GM21360 (cell line): ENCODE results near the gene KIF22.
"Not testable (repeated sequence)": the region's sequence is repeated elsewhere in the genome, so short reads cannot be mapped to it uniquely, and the experiment has no call there.

ENCODE experiments used
- ATAC-seq: cut with Tn5 transposase; IDR thresholded peaks from one replicate; pipeline ENCODE4 v1.9.1; 2021; ENCODE audit warnings: mild to moderate bottlenecking, moderate library complexity; ENCODE audit not compliant: unreplicated experiment

Gene KIF22

DNA sequence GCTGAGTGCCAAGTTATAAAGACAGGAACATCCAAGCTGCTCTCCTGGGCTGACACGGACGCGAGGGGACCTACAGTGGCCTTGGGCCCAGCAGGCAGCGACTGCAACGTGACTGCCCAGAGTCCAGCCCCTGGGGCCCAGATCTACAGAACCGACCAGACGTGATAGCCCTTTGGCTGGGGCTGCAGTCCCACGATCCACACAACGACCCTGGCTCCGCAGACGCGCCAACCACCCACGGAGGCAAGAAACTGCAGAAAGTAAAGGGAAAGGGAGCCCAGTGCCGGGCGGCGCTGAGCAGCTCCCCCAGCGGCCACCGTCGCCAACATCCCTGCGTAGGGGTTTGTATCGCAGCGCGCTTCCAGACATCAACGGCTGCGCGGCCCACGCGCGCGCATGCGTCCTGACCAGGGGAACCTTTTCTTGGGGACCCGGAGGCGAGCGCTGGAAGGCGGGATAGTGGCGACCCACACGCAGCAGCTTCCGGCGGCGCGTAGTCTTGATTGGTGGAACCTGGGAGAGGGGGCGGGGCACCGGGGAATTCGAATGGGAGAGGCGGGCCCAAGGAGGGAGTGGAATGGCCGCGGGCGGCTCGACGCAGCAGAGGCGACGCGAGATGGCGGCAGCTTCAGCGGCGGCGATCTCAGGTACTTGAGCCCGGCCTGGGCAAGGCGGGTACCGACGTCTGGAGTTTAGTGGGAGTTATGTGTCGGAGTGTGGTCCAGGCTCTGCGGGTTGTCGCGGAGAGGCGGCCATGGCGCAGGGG, at the start of gene KIF22:
Gene KIF22 (plus strand): TSS at position 569 of the 766 bp plus-strand sequence. CDS start 9 bp downstream, at position 578.
- peak; percentile 93 for ATAC-seq

DNA sequence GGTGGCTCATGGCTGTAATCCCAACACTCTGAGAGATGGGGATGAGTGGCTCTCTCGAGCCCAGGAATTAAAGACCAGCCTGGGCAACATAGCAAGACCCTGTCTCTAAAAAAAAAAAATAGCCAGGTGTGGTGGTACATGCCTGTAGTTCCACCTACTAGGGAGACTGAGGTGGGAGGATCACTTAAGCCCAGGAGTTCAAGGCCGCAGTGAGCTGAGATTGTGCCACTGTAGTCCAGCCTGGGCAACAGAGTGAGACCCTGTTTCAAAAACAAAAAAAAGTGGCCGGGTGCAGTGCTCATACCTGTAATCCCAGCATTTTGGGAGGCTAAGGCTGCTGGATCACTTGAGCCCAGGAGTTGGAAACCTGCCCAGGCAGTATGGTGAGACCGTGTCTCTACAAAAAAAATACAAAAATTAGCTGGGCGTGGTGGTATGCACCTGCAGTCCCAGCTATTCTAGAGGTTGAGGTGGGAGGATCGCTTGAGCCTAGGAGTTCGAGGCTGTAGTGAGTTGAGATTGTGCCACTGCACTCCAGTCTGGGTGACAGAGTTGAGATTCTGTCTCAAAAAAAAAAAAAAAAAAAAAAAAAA, 47.8 kb upstream of the KIF22 start:
- ATAC-seq: no peak

DNA sequence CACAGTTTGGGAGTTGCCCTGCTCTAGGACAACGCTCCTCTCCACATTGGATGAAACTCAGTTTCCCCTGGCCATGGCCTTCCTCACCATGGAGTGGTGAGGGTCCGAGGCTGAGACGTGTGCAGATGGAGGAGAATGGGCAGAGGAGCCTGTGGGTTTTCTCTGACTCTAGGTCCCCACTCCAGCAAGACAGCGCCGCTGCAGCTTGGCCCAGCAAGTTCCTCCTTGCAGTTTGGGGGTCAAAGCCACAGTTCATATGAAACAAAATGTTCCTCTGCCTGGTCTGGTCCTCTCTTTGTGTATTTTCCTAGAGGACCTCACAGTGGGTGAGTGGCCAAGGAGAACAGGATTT, 47.1 kb upstream of the KIF22 start:
- ATAC-seq: no peak

DNA sequence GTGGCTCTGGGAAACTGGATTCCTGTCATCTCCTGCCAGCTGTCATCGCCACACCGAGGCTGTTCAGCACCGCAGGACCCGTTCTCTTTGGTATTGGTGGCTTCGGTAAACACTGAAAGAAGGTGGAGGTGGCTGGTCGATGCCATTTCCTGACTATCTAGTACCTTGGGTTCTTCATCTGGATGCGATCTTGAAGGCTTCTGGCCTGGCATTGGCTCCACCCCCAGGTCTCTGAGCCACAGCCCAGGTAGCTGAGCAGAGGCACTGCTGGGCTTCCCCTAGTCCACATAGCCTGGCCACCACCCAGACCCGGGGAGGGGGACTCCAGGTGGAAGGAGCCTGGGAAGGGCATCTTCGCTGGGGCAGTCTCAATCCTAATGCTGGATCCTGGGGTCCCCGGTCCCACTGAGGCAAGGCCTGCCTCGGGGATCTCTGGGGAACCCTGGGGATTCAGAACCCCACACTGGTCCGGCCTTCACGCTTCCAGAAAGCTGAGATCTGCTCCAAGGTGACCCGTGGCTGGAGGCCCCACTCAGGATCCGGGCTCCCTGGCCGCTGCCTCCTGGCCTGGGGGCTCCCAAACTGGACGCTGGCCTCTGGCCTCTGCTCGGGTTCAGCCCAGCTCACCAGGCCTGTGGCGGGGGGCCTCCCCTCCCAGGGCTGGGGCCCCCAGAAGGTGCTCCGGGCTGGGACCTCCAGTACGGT, 46.6 kb upstream of the KIF22 start:
- ATAC-seq: no peak

DNA sequence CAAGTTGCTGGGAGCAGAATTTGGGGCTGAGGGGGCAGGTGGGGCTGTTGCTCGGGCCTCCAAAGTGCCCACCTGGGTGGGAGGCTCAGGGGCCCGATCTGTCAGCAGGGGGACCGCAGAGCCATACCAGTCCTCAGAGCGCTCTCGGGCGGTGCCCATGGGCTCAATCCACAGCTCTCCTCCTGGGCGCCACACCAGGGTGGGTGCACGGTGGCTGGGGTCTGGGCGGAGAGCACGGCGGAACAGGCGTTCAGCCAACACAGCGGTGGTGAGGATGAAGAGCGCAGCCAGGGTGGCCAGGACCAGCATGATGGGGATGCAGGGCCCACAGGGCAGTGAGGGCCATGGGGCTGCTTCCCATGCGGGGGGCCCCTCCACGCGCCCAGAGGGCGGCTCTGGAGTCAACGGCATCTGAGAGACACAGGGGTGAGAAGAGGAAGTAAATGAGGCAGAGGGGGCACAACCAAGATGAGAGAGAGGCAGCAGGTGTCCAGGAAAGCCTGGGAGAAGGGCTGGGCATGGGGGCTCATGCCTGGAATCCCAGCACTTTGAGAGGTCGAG, 45.9 kb upstream of the KIF22 start:
- no peak for ATAC-seq

DNA sequence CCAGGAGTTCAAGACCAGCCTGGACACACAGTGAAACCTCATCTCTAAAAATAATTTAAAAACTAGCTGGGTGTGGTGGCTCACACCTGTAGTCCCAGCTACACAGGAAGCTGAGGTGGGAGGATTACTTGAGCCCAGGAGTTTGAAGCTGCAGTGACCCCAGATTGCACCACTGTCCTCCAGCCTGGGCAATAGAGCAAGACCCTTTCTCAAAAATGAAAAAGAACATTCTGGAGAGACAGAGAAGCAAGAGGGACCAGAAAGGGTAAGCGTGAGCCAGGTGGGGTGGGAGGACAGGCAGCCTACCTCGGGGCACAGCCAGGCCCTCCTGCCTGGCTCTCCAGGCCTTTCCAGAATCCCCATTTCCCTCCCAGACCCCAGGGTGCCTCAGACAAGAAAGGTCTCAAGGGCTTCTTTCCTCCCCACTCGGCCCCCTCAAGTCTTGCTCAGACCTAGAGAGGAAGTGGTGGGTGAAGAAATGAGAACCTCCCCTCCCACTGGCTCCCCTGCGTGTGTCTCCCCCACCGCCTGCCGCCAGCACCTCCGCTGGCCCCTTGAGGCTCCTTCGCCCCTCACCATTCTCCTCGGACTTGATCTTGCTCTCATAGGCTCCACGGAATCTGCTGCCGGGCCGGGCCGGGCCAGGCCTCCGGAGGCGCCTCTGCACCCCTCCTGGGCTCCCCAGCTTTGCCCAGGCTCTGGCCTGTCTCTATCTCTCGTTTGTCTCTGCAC, 45.3 kb upstream of the KIF22 start:
- peak; percentile 41 for ATAC-seq

DNA sequence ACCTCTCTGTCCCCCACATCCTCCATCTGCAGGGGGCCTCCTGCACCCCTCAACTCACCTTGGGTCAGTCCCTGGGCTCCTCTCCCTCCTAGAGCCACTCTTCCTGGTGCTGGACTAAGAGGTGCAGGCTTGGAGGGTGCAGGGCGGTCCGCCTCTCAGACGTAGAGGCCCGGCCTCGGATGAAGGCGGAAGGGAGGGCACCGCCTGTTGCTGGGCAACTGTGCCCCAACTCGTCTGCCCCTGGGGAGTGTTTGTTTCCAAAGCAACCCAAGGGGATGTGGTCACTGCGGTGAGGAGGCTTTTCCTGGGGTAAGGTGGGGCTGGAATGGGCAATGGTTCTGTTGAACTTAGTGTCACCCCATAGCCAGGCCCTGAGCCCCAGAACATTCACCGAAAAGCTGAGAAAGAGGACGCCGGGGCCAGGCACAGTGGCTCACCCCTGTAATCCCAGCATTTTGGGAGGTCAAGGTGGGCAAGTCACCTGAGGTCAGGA, 44.7 kb upstream of the KIF22 start, which contains the start of gene C16orf54:
Gene C16orf54 (minus strand): TSS at position 138 of the 493 bp plus-strand sequence. CDS start 1,039 bp downstream, outside the sequence.
- peak; percentile 61 for ATAC-seq

DNA sequence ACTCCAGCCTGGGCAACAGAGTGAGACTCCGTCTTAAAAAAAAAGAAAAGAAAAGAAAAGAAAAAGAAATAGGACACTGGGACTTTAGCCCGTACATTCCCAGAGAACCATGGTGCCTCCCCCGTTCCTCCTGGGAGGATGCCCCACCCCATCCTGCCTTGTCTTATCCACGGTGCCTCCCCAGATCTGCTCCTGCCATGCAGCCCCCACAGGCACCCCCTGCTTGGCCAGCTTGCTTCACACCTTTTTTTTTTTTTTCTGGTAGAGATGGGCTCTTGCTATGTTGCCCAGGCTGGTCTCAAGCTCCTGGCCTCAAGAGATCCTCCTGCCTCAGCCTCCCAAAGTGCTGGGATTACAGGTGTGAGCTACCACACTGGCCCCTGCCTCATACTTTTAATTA, 44.0 kb upstream of the KIF22 start:
- not testable (repeated sequence) for ATAC-seq

DNA sequence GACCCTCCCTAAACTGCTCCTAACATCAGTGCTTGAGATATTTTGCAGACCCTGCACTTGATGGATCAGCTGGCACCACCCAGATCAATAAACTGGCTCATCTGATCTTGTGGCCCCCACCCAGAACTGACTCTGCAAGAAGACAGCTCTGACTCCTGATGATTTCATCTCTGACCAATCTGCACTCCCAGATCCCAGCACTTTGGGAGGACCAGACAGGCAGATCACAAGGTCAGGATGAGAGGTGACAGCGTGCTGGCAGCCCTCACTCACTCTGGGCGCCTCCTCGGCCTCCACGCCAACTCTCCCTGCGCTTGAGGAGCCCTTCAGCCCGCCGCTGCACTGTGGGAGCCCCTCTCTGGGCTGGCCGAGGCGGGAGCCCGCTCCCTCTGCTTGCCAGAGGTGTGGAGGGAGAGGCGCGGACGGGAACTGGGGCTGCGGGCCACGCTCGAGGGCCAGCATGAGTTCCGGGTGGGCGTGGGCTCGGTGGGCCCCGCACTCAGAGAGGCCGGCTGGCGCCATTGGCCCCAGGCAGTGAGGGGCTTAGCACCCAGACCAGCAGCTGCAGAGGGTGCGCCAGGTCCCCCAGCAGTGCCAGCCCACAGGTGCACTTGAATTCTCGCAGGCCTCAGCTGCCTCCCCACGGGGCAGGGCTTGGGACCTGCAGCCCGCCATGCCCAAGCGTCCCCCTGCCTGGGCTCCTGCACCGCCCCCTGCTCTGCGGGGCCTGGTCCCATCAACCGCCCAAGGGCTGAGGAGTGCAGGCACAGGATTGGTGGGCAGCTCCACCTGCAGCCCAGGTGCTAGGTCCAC, 42.4 kb upstream of the KIF22 start:
- ATAC-seq: no peak

DNA sequence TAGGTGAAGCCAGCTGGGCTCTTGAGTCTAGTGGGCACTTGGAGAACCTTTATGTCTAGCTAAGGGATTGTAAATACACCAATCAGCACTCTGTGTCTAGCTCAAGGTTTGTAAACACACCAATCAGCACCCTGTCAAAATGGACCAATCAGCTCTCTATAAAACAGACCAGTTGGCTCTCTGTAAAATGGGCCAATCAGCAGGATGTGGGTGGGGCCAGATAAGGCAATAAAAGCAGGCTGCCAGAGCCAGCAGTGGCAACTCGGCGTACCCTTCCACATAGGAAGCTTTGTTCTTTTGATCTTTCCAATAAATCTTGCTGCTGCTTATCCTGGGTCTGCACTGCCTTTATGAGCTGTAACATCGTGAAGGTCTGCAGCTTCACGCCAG, 41.8 kb upstream of the KIF22 start:
- not testable (repeated sequence) for ATAC-seq

DNA sequence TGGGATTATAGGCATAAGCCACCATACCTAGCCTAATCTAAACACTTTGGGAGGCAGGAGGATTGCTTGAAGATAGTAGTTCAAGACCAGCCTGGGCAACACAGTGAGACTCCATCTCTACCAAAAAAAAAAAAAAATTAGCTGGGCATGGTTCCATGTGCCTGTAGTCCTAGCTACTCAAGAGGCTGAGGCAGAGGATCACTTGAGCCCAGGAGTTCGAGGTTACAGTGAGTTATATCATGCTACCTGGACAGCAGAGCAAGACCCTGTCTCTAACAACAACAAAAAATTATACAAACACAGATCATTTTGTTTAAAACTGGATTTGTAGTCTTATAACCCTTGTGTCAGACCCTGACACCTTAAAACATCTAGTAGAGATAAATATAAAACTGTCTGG, 37.0 kb upstream of the KIF22 start:
- ATAC-seq: no peak

DNA sequence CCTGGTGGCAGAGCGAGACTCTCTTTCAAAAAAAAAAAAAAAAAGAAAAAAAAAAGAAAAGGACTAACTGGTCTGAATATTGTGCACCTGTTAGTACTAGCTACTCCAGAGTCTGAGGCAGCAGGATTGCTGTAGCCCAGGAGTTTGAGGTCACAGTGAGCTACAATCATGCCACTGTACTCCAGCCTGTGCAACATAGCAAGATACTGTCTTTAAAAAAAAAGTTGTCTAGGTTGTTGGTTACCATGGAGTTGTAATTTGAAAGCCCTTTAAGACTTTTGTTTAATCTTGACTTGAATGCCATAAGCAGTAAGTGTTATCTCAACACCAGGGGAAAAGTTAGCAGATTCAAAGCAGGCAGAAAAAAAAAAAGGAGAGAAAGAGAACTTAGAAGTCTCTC, 33.9 kb upstream of the KIF22 start:
- no peak for ATAC-seq

DNA sequence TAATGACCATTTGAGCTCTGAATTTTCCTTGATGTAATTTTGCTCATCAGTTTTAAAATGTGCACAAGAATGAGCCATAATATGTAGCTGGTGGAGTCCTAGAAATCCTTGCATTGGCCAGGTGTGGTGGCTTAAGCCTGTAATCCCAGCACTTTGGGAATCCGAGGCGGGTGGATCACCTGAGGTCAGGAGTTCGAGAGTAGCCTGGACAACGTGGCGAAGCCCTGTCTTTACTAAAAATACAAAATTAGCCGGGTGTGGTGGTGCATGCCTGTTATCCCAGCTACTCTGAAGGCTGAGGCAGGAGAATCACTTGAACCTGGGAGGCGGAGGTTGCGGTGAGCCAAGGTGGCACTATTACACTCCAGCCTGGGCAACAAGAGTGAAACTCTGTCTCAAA, 33.5 kb upstream of the KIF22 start:
- ATAC-seq: not testable (repeated sequence)

DNA sequence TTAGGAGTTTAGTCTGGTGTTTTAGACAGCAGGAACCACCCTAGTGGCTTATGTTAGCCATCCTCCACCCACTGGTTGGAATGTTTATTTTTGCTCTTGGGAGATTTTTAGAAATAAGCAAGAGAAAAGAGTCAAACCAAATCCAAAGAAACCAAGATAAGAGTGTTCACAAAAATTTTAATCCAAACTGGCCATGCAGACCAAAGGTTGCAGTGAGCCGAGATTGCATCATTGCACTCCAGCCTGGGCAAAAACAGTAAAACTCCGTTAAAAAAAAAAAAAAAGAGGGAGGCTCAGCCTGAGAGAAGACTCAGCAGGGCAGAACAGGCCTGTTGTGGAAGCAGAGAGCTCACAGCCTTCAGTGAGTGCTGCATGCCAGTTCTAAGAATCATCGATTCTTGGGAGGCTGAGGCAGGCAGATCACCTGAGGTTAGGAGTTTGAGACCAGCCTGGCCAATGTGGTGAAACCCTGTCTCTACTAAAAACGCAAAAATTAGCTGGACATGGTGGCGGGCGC, 32.5 kb upstream of the KIF22 start:
- ATAC-seq: no peak

DNA sequence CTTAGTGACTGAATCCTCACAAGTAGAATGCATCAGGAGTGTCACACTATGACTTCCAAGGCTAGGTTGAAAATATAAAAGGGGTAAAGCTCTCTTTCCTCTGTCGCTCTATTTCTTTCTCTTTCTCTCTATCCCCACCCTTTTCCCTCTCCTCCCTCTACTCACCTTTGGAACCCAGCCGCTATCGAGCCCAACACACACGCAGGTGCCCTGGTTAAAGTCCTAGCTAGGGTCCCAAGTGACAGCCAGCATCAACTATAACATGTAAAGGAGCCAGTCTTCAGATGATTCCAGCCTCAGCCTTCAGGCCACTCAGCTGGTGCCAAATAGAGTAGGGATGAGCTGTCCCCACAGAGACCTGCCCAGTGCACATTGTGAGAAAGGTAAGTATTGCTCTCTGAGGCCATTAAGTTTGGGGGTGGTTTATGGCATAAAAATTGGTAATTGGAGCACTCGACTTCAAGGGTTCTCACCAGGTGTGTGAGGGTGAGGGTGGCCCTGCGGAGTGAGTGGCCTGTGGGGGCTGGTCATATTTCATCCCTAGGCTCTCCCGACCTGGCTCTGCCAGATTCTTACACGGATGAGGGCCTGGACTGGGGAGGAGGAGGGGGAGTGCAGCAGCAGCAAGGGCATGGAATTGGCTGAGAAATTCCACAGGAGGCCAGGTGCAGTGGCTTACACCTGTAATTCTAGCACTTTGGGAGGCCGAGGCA, 29.8 kb upstream of the KIF22 start:
- ATAC-seq: no peak

DNA sequence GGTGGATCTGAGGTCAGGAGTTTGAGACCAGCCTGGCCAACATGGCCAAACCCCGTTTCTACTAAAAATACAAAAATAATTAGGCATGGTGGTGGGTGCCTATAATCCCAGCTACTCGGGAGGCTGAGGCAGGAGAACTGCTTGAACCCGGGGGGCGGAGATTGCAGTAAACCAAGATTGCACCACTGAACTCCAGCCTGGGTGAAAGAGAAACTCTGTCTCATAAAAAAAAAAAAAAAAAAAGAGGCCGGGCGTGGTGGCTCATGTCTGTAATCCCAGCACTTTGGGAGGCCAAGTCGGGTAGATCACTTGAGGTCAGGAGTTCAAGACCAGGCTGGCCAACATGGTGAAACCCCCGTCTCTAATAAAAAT, 29.3 kb upstream of the KIF22 start:
- ATAC-seq: not testable (repeated sequence)

DNA sequence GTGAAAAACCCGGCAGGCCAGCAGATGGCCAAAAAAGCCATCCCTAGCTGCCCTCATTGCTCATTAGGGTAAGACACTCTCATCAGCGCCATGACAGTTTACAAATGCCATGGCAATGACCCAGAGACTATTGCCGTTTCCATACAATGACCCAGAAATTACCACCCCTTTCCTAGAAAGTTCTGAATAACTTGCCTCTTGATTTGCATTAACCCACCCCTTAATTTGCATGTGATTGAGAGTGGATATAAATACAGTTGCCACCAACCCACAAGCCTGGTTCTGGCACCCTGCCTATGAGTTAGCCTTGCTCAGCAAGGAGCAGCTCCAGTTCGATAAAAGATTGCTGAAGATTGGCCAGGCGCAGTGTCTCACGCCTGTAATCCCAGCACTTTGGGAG, 28.7 kb upstream of the KIF22 start:
- no peak for ATAC-seq

DNA sequence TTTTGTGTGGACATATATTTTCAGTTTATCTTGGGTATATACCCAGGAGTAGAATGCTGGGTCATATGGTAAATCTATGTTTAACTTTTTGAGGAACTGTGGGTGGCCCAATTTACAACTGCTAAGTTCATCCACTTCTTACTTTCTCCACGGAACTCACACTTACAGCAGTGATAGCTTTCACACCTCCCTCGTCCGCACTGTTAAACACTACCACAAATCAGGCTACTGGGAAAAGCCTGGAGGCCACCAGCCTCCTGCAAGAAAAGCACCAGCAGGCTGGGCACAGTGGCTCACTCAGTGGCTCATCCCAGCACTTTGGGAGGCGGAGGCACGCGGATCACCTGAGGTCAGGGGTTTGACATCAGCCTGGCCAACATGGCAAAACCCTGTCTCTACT, 27.2 kb upstream of the KIF22 start:
- no peak for ATAC-seq
